HCT116 (cell line): ENCODE measurements around the gene ABCA3.
"Not testable (repeated sequence)": the region's sequence is repeated elsewhere in the genome, so short reads cannot be mapped to it uniquely, and the experiment has no call there.

Experiments
- EZH2 ChIP-seq: fragments of 200-600 bp; sonication (generic); IDR thresholded peaks from 2 replicates; pipeline ENCODE4 v1.6.1; 2017; ENCODE audit warnings: antibody characterized with exemption, mixed run types
- POLR2A ChIP-seq: IDR thresholded peaks from 2 replicates; pipeline ENCODE4 v1.7.0; 2011; ENCODE audit warnings: borderline replicate concordance; ENCODE audit not compliant: insufficient read depth, insufficient read length; ENCODE audit errors: extremely low read depth
- POLR2AphosphoS5 ChIP-seq: IDR thresholded peaks from 2 replicates; pipeline ENCODE4 v1.6.1; 2011; ENCODE audit warnings: mild to moderate bottlenecking, low read depth, low read length, moderate library complexity
- TF ChIP-seq, protein P1 (sequence below), 3 experiments: fragments of 200-600 bp in 1 of 3; sonication (generic) in 1 of 3; IDR thresholded peaks in 2 of 3; conservative IDR thresholded peaks in 1 of 3; 2 replicates each; pipeline ENCODE4 v1.5.1; 2012 to 2017; ENCODE audit warnings: low read depth in 2 of 3, low read length in 2 of 3, antibody characterized with exemption in 1 of 3, borderline replicate concordance in 1 of 3, control low read depth in 1 of 3, mild to moderate bottlenecking in 1 of 3, mixed read lengths in 1 of 3, mixed run types in 1 of 3, moderate library complexity in 1 of 3; ENCODE audit not compliant: insufficient read depth in 1 of 3

DNA sequence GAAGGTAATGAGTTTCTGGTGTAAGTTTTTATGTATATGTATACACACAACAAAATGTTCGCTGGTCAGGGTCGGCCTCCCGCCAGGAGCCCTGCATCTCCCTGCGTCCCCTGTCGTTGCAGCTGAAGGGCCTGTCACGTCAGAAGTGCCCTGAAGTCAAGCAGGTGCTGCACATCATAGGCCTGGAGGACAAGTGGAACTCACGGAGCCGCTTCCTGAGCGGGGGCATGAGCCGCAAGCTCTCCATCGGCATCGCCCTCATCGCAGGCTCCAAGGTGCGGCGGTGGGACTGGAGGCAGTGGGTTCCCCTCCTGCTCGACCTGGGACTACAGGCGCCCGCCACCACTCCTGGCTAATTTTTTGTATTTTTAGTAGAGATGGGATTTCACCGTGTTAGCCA, 45.5 kb upstream of the ABCA3 start:
- TF ChIP-seq EZH2, POLR2AphosphoS5, POLR2A: not testable (repeated sequence)
- TF ChIP-seq, protein P1, sequence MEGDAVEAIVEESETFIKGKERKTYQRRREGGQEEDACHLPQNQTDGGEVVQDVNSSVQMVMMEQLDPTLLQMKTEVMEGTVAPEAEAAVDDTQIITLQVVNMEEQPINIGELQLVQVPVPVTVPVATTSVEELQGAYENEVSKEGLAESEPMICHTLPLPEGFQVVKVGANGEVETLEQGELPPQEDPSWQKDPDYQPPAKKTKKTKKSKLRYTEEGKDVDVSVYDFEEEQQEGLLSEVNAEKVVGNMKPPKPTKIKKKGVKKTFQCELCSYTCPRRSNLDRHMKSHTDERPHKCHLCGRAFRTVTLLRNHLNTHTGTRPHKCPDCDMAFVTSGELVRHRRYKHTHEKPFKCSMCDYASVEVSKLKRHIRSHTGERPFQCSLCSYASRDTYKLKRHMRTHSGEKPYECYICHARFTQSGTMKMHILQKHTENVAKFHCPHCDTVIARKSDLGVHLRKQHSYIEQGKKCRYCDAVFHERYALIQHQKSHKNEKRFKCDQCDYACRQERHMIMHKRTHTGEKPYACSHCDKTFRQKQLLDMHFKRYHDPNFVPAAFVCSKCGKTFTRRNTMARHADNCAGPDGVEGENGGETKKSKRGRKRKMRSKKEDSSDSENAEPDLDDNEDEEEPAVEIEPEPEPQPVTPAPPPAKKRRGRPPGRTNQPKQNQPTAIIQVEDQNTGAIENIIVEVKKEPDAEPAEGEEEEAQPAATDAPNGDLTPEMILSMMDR (IDR thresholded peaks at IDR 0.05 in 2 of 3, conservative IDR thresholded peaks at IDR 0.05 in 1 of 3; ENCODE audit: borderline replicate concordance in 1 of 3, insufficient read depth in 1 of 3, low read depth in 2 of 3, low read length in 2 of 3): not testable (repeated sequence)
